KMS-11 (cell line): ENCODE measurements around the gene PAQR4.

Experiments
- H2AFZ ChIP-seq: fragments of 200-600 bp; sonication (generic); 2 replicates; pipeline ENCODE4 v1.6.1; 2016; ENCODE audit warnings: antibody characterized with exemption, mixed run types, low read depth
- H3K27ac ChIP-seq: fragments of 200-600 bp; sonication (generic); 2 replicates; pipeline ENCODE4 v1.6.1; 2016; ENCODE audit warnings: mild to moderate bottlenecking, mixed run types
- H3K27me3 ChIP-seq: fragments of 200-600 bp; sonication (generic); 2 replicates; pipeline ENCODE4 v1.6.1; 2017; ENCODE audit warnings: mild to moderate bottlenecking, low read depth, mixed run types, moderate library complexity; ENCODE audit not compliant: insufficient read depth
- H3K36me3 ChIP-seq: fragments of 200-600 bp; sonication (generic); 2 replicates; pipeline ENCODE4 v1.6.1; 2017; ENCODE audit warnings: mild to moderate bottlenecking, mixed run types; ENCODE audit not compliant: insufficient read depth
- H3K4me1 ChIP-seq: fragments of 200-600 bp; sonication (generic); 2 replicates; pipeline ENCODE4 v1.6.1; 2016; ENCODE audit warnings: mild to moderate bottlenecking, low read depth, mixed run types; ENCODE audit not compliant: poor library complexity, severe bottlenecking
- H3K4me2 ChIP-seq: fragments of 200-600 bp; sonication (generic); 2 replicates; pipeline ENCODE4 v1.7.0; 2016; ENCODE audit warnings: mild to moderate bottlenecking, mixed run types
- H3K4me3 ChIP-seq: fragments of 200-600 bp; sonication (generic); IDR thresholded peaks from 2 replicates; pipeline ENCODE4 v1.6.1; 2017; ENCODE audit warnings: low read depth, low read length, mixed read lengths; ENCODE audit not compliant: insufficient read depth
- H3K79me2 ChIP-seq: fragments of 200-600 bp; sonication (generic); 2 replicates; pipeline ENCODE4 v1.6.1; 2016; ENCODE audit warnings: low read depth, mixed run types; ENCODE audit not compliant: insufficient read depth
- H3K9ac ChIP-seq: fragments of 200-600 bp; sonication (generic); 2 replicates; pipeline ENCODE4 v1.6.1; 2016; ENCODE audit warnings: mild to moderate bottlenecking, mixed run types
- H4K20me1 ChIP-seq: fragments of 200-600 bp; sonication (generic); 2 replicates; pipeline ENCODE4 v1.6.1; 2016; ENCODE audit warnings: mild to moderate bottlenecking, mixed run types; ENCODE audit not compliant: insufficient read depth
- TF ChIP-seq, protein P1 (sequence below): fragments of 200-600 bp; sonication (generic); conservative IDR thresholded peaks from 2 replicates; pipeline ENCODE4 v1.6.1; 2017; ENCODE audit warnings: low read depth, mild to moderate bottlenecking, antibody characterized with exemption, low read length, moderate library complexity, mixed read lengths

The PAQR4 gene

DNA sequence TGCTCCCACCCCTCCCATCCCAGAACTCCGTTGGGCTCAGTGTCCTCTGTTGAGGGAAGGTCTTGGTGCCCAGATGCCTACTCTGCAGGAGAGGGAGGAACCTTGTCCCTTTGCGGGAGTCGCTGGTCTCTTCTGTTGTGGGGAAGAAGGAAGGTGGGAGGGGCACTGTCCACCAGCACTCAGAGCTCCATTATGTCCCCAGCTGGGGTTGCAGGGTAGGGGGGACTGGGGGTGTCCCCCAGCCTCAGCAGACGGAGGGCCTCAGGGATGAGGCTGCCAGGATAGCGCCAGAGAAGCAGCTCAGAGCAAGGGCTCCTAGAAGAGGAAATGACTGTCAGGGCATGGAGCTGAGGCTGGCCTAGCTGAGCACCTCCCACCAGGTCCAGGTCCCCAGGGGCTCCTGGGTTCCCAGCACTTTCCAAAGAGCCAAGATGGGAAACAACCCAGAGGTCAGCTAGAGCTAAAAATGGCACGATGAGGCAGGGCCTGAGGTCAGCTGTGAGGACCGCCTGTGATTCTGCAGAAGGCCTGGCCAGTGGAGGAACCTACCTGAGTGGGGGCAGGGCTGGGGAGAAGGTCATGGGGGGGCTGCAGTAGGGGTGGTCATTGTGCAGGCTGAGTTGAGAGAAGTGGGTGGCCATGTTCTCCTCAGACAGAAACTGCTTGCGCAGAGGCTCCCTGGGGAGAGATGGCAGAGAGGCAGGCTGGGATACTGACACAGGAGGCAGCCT, 53.7 kb downstream of the PAQR4 start:
- TF ChIP-seq, protein P1, sequence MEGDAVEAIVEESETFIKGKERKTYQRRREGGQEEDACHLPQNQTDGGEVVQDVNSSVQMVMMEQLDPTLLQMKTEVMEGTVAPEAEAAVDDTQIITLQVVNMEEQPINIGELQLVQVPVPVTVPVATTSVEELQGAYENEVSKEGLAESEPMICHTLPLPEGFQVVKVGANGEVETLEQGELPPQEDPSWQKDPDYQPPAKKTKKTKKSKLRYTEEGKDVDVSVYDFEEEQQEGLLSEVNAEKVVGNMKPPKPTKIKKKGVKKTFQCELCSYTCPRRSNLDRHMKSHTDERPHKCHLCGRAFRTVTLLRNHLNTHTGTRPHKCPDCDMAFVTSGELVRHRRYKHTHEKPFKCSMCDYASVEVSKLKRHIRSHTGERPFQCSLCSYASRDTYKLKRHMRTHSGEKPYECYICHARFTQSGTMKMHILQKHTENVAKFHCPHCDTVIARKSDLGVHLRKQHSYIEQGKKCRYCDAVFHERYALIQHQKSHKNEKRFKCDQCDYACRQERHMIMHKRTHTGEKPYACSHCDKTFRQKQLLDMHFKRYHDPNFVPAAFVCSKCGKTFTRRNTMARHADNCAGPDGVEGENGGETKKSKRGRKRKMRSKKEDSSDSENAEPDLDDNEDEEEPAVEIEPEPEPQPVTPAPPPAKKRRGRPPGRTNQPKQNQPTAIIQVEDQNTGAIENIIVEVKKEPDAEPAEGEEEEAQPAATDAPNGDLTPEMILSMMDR: no peak
- Histone ChIP-seq H3K79me2 (no peaks in the 10 kb centered on the region), H2AFZ (no peak overlapping the region), H3K9ac (no peak overlapping the region), H3K27ac (no peak overlapping the region), H3K4me3 (no peak overlapping the region), H3K4me1 (peaks cover 51% of the 10 kb centered on the region), H3K4me2 (peak overlapping the region; percentile 79), H3K27me3 (peaks cover 6% of the 10 kb centered on the region; the same call in 1 of the 2 replicates), H3K36me3 (no peaks in the 10 kb centered on the region), H4K20me1 (no peaks in the 10 kb centered on the region)
